ENCODE data around the gene GALT.

GALT gene

DNA sequence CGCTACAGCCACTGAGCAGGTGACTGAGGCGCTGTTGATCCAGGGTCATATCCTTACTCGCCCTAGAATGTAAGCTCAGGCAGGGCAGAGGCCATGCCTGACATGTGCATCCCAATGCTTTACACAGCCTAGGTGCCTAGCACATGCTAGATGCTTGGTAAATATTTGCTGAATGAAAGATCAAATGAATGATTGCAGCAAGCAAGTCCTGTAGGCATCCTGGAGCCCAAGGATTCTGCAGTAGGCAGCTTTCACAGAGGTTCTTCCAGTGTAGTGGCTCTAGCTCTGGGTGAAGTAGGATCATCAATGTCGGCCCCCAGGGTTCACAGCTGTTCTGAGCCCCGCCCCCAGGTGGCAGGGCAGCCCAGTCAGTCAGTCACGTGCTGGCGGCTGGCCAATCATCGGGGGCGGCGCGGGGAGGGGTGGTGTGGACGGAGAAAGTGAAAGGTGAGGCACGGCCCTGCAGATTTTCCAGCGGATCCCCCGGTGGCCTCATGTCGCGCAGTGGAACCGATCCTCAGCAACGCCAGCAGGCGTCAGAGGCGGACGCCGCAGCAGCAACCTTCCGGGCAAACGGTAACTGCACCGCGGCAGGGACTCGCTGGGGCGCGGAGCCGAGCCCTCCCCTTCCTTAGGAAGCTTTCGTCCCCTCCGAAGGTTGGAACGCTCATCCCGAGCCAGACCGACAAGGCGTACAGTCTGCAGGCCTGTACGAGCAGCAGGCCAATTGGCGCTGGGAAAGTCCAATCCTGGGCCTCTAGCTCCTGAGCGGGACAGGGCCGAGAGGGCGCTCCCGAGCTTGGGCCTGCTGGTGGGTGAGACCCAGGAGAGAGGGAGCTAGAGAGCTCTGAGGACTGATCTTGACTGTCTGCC lies at the start of gene GALT:
TSS of gene GALT (plus strand) at position 465 of the 873 bp plus-strand sequence. CDS start at position 495, 30 bp downstream.
- no peak for DNase-seq

- DNase-seq, result no peak
Observed at GRCh38 chr9:34599546-34599945, 46.9 kb upstream of the GALT start.

DNA sequence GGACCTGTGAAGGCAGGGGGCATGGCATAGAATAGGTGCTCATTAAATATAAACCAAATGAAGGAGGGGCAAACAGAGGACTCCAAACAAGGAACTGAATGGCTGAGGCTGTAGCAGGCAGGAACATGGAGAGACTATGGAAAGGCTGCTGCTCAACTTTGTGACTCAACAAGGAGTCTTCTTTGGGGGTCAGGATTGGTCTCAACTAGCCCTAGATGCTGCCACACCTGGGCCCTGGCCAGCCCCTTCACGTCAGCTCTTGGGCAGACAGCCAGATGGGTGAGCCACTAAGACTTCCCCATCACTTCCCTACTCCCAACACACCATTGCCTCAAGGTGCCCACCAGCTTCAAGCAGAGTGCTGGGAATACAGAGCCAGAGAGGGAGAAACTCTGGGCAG lies 45.6 kb upstream of the GALT start:
- DNase-seq, result no peak

GRCh38 chr9:34601937-34602573 lies 44.4 kb upstream of the GALT start:
- no peak for DNase-seq

DNA sequence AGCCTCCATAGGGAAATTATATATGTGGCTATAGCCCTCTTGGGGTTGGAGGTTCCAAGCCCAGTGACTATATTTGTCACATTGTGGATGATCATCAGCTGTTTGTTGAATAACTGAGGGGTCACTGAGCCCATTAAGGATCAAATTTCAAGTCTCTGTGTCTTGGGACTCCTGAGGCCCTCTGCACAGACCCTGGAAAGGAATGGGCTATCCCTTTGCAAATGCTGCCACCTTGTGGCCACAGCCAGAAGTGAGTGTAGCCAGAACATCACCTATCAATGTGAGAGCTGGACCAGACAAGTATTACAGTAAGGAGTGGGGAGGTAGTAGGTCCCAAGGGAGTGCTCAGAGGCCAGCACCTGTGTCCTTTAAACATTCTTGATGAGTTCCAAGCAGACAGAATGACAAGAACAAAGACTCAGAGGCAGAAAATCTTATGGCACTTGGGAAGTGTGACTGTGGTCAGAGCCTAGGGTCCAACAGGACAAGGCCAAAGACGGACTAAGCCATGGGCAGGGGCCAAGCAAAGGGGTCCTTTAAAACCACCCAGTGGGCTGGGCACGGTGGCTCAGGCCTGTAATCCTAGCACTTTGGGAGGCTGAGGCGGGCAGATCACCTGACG lies 42.8 kb upstream of the GALT start:
- DNase-seq, result peak; percentile 30

- DNase-seq, result no peak
Observed at GRCh38 chr9:34606190-34606589, 40.3 kb upstream of the GALT start.

- no peak for DNase-seq
Observed at GRCh38 chr9:34606905-34607304, 39.6 kb upstream of the GALT start.

- DNase-seq, result no peak
Observed at GRCh38 chr9:34607331-34607730, 39.1 kb upstream of the GALT start.

- no peak for DNase-seq
Observed at GRCh38 chr9:34610434-34611206, 35.9 kb upstream of the GALT start.

DNA sequence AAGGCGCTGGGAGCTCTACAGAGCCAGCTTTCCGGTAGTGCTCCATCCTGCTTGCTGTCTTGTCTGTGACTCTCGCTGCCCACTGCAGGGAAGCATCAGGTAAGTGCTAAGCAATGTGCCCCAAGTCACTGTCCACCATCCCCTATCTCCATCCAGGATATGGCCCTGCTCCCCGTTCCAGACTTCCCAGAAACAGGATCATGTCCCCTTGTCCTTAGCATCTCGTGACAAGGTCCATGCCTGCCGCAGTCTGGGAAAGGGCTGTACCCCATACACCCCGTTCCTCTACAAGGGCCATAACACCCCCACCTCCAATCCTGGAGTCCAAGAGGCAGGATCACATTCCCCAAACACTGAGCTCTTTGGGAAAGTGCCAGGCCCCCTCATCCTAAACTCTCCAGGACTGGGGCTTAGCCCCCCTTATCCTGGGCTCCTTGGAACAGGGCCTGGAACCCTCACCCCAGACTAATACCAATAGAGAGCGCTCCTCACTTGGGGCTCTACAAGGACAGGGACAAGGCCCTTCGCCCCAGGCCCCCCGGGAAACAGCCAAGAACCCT lies 35.1 kb upstream of the GALT start:
- DNase-seq, result no peak

GRCh38 chr9:34611811-34612787 lies 34.4 kb upstream of the GALT start, which contains the start of gene RPP25L:
Gene RPP25L, minus strand, starts transcription at chr9:34612097. Its CDS starts 801 bp downstream, at chr9:34611296.
- peak; percentile 48 for DNase-seq

GRCh38 chr9:34612788-34613390 lies 33.6 kb upstream of the GALT start:
- peak; percentile 56 for DNase-seq

- DNase-seq, result no peak
Observed at GRCh38 chr9:34615132-34615531, 31.3 kb upstream of the GALT start.

- DNase-seq, result peak; percentile 92
Observed at GRCh38 chr9:34620061-34620994, 26.1 kb upstream of the GALT start, which contains the start of gene DCTN3. Gene DCTN3, minus strand, starts transcription at chr9:34620495. Its CDS starts 31 bp downstream, at chr9:34620464.

DNA sequence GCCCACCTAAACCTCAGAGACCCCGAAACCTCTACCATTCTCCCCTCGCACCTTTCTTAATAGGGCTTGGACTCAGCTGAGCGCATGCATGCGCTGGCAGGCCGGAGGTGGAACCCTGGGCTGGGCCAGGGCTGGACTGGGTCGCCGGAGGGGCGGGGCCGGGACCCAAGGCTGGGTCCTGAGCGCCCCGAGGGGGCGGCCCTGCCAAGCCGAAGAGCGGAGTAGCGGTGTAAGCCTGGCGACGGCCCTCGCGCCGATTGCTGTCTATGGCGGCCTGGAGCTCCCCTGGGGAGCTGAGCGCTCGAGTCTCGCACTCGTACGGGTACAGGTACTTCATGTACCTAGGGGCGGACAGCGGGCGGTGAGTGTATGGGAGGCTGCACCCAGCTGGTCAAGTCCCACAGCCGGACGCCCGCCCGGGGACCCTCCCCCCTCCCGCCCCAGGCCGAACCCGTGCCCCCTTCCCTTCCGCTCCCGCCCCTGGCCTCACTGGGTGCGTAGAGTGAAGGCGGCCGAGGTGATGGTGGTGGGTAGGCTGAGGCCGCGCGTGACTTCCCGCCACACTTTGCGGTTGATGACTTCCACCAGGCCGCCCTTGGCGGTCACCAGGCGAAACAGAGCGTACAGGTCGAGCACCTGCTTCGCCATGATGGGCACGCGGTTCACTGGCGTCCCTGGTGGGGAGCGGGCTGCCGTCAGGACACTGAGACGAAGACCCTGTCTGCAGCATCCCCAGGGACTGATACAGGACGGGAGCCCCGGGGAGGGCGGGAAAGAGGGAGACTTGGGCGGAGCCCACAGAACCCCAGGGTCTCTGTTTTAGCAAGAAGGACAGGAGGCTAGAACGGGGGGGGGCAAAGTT lies 22.9 kb upstream of the GALT start:
- no peak for DNase-seq

DNA sequence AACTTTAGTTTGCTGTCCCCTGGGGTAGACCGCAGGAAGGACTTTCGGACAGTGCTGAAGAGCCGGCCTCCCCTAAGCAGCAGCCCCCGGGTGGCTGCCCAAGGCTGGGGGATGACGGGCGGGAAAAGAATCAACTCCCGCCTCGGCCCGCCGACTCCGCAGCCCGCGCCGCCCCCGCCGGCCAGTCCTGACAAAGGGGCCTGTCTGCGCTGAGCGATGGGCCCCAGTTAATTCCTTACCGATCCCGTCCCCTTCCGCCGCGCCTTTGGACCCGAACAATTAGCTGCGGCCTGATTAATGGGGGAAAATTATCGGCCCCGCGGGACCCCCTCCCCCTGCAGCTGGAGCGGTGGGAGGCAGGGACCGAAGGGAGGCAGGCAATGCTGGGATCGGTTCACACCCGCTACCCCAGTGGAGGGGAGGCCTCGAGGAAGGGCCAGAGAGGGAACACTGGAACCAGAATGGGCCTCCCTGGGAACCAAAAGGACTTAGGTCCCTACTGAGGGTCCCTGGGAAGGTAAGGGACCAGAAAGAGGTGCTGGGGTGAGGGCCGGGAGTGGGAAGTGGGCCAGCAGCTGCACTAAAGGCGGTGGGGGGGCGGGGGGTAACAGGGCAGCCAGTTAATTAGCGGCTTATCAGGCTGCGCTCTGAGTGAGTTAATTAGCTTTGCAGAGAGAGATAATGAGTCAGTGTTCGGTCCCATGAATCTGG lies 21.8 kb upstream of the GALT start:
- DNase-seq, result no peak

- no peak for DNase-seq
Observed at GRCh38 chr9:34625186-34625486, 21.3 kb upstream of the GALT start.

Measured in NCI-H446 treated with DMSO at 0.1 percent for 48 hours (cell line).